ENCODE data around the gene CT47A7.
"Not testable (repeated sequence)": the region's sequence is repeated elsewhere in the genome, so short reads cannot be mapped to it uniquely, and the experiment has no call there.

Gene CT47A7

GRCh38 chrX:120956500-120956899 lies at the start of gene CT47A7:
TSS of gene CT47A7 (minus strand) at chrX:120956600. CDS start at chrX:120956345, 255 bp downstream.
- DNase-seq (ENCODE audit: low spot score) = not testable (repeated sequence)

- no peak for DNase-seq (ENCODE audit: low spot score)
Observed at GRCh38 chrX:121000589-121000988, 44.2 kb upstream of the CT47A7 start.

GRCh38 chrX:120999413-120999812 lies 43.0 kb upstream of the CT47A7 start:
- no peak for DNase-seq (ENCODE audit: low spot score)

- DNase-seq (ENCODE audit: low spot score) = not testable (repeated sequence)
Observed at GRCh38 chrX:120985660-120986059, 29.3 kb upstream of the CT47A7 start, which contains the start of gene CT47A1. TSS of gene CT47A1 (minus strand) at chrX:120985760. CDS start at chrX:120985529, 231 bp downstream.
